Osteoblast (primary cell): ENCODE data around the gene PSMC5. TPM values are rescaled to one million over a fixed set of nuclear protein-coding genes. Genes with fewer than 3 reads are reported as not detected.

ENCODE experiments used
- DNase-seq: peaks from one replicate; pipeline ENCODE4 v3.0.0; 2011; ENCODE audit warnings: low spot score, mixed read lengths; ENCODE audit not compliant: insufficient read length; ENCODE audit errors: missing footprints
- H2AFZ ChIP-seq: 2 replicates; pipeline ENCODE4 v1.6.0; 2011; ENCODE audit warnings: mild to moderate bottlenecking, low read length
- H3K27ac ChIP-seq: 2 replicates; pipeline ENCODE4 v1.5.1; 2011; ENCODE audit warnings: mild to moderate bottlenecking, low read depth, low read length, moderate library complexity
- H3K27me3 ChIP-seq: 2 replicates; pipeline ENCODE4 v1.6.0; 2012; ENCODE audit warnings: mild to moderate bottlenecking, control low read depth, inconsistent platforms, low read length, moderate library complexity; ENCODE audit not compliant: insufficient read depth
- H3K36me3 ChIP-seq: 2 replicates; pipeline ENCODE4 v1.5.1; 2011; ENCODE audit warnings: mild to moderate bottlenecking, low read length, control low read depth, moderate library complexity; ENCODE audit not compliant: insufficient read depth
- H3K4me1 ChIP-seq: 2 replicates; pipeline ENCODE4 v1.5.1; 2011; ENCODE audit warnings: mild to moderate bottlenecking, low read length, control low read depth, moderate library complexity; ENCODE audit not compliant: insufficient read depth
- H3K4me2 ChIP-seq: 2 replicates; pipeline ENCODE4 v1.6.0; 2011; ENCODE audit warnings: mild to moderate bottlenecking, low read length; ENCODE audit not compliant: insufficient read depth
- H3K4me3 ChIP-seq: fragments of 200-600 bp; sonication (generic); 3 replicates; pipeline ENCODE4 v1.5.1; 2012; ENCODE audit warnings: mild to moderate bottlenecking, low read length, inconsistent platforms; ENCODE audit not compliant: insufficient read depth
- H3K79me2 ChIP-seq: 2 replicates; pipeline ENCODE4 v1.6.0; 2012; ENCODE audit warnings: mild to moderate bottlenecking, low read length, control low read depth, inconsistent platforms; ENCODE audit not compliant: insufficient read depth
- H3K9me3 ChIP-seq: 2 replicates; pipeline ENCODE4 v1.5.1; 2011; ENCODE audit warnings: low read depth, low read length, control low read depth
- H4K20me1 ChIP-seq: 2 replicates; pipeline ENCODE4 v1.6.0; 2012; ENCODE audit warnings: mild to moderate bottlenecking, low read length, control low read depth; ENCODE audit not compliant: insufficient read depth
- CTCF ChIP-seq: IDR thresholded peaks from 2 replicates; pipeline ENCODE4 v1.5.1; 2011; ENCODE audit warnings: mild to moderate bottlenecking, low read depth, low read length, moderate library complexity; ENCODE audit errors: extremely low read depth
- total RNA-seq: library from RNA; depleted of rRNA; stranded (reverse); fragments of >200 nt; gene quantifications from 2 replicates; pipeline ENCODE4 v1.2.3, GENCODE V29; 2012

Gene PSMC5
- total RNA-seq: 34.0 and 36.5 TPM in 2 replicates

GRCh38 chr17:63827002-63827800, at the start of gene PSMC5, which contains the start of gene FTSJ3:
Gene PSMC5, plus strand, starts transcription at chr17:63827431. Its CDS starts 60 bp downstream, at chr17:63827491.
Gene FTSJ3, minus strand, starts transcription at chr17:63827663. Its CDS starts 761 bp downstream, at chr17:63826902.
- Histone ChIP-seq H3K27ac (peak within 1 kb of the TSS; percentile 99), H3K4me1 (peaks cover 21% of the 10 kb centered on the region), H2AFZ (peak within 1 kb of the TSS; percentile 98), H3K79me2 (peaks cover 69% of the 10 kb centered on the region), H3K27me3 (no peaks in the 10 kb centered on the region), H3K4me2 (peak within 1 kb of the TSS; percentile 96), H4K20me1 (peaks cover 22% of the 10 kb centered on the region), H3K4me3 (peak within 1 kb of the TSS; percentile 97), H3K9me3 (no peaks in the 10 kb centered on the region), H3K36me3 (peaks cover 68% of the 10 kb centered on the region)
- TF ChIP-seq CTCF: no peak
- DNase-seq: peak; percentile 98

GRCh38 chr17:63780507-63780906, 46.7 kb upstream of the PSMC5 start:
- H3K27ac ChIP-seq: peak overlapping the region; percentile 36
- peaks cover 22% of the 10 kb centered on the region for H3K4me1 ChIP-seq
- no peak overlapping the region for H2AFZ ChIP-seq
- no peaks in the 10 kb centered on the region for H3K27me3 ChIP-seq
- no peaks in the 10 kb centered on the region for H3K9me3 ChIP-seq
- peak overlapping the region; percentile 2 for H3K4me2 ChIP-seq
- H4K20me1 ChIP-seq: peaks cover 80% of the 10 kb centered on the region
- H3K4me3 ChIP-seq: no peak overlapping the region
- no peak for DNase-seq
- H3K79me2 ChIP-seq: peaks cover 97% of the 10 kb centered on the region
- no peak for TF ChIP-seq CTCF
- peaks cover 29% of the 10 kb centered on the region for H3K36me3 ChIP-seq

GRCh38 chr17:63780928-63781327, 46.3 kb upstream of the PSMC5 start:
- Histone ChIP-seq H3K27ac (peak overlapping the region; percentile 36), H3K4me2 (peak overlapping the region; percentile 2), H3K27me3 (no peaks in the 10 kb centered on the region), H2AFZ (no peak overlapping the region), H3K79me2 (peaks cover 97% of the 10 kb centered on the region), H4K20me1 (peaks cover 78% of the 10 kb centered on the region), H3K4me1 (peaks cover 22% of the 10 kb centered on the region), H3K4me3 (no peak overlapping the region), H3K36me3 (peaks cover 29% of the 10 kb centered on the region), H3K9me3 (no peaks in the 10 kb centered on the region)
- no peak for DNase-seq
- TF ChIP-seq CTCF: no peak

- peaks cover 70% of the 10 kb centered on the region for H4K20me1 ChIP-seq
These were observed 43.7 kb upstream of the PSMC5 start for GRCh38 chr17:63783522-63783921.

More at GRCh38 chr17:63783522-63783921, 43.7 kb upstream of the PSMC5 start:
- H3K9me3 ChIP-seq: no peaks in the 10 kb centered on the region
- no peaks in the 10 kb centered on the region for H3K27me3 ChIP-seq
- H3K79me2 ChIP-seq: peaks cover 96% of the 10 kb centered on the region
- H3K4me3 ChIP-seq: no peak overlapping the region
- no peak for TF ChIP-seq CTCF
- peak overlapping the region; percentile 11 for H3K27ac ChIP-seq
- no peak overlapping the region for H3K4me2 ChIP-seq
- H2AFZ ChIP-seq: no peak overlapping the region
- H3K4me1 ChIP-seq: peaks cover 18% of the 10 kb centered on the region
- H3K36me3 ChIP-seq: peaks cover 28% of the 10 kb centered on the region
- no peak for DNase-seq
